Subcutaneous abdominal adipose tissue (tissue), 5 donors: ENCODE results near the gene LGMN.

Experiments used
- H3K27ac ChIP-seq: one replicate; pipeline ENCODE4 v1.7.0; 2013; ENCODE audit warnings: low read depth, mild to moderate bottlenecking, inconsistent platforms, low read length, moderate library complexity
- H3K27me3 ChIP-seq, 5 donors: one replicate each; pipeline ENCODE4 v1.7.0; 2013; ENCODE audit warnings: low read length in 5 of 5, inconsistent platforms in 1 of 5; ENCODE audit not compliant: control insufficient read depth in 5 of 5, insufficient read depth in 4 of 5
- H3K36me3 ChIP-seq, 5 donors: one replicate each; pipeline ENCODE4 v1.7.0; 2013; ENCODE audit warnings: low read length in 5 of 5; ENCODE audit not compliant: control insufficient read depth in 5 of 5, insufficient read depth in 5 of 5
- H3K4me1 ChIP-seq, 5 donors: one replicate each; pipeline ENCODE4 v1.7.0; 2013; ENCODE audit warnings: low read length in 5 of 5, mild to moderate bottlenecking in 3 of 5, moderate library complexity in 1 of 5; ENCODE audit not compliant: control insufficient read depth in 5 of 5, insufficient read depth in 5 of 5
- H3K4me3 ChIP-seq, 5 donors: one replicate each; pipeline ENCODE4 v1.7.0; 2013; ENCODE audit warnings: low read length in 5 of 5, low read depth in 1 of 5
- H3K9ac ChIP-seq, 5 donors: one replicate each; pipeline ENCODE4 v1.7.0; 2013; ENCODE audit warnings: low read length in 5 of 5, mild to moderate bottlenecking in 4 of 5, moderate library complexity in 3 of 5
- H3K9me3 ChIP-seq, 5 donors: one replicate each; pipeline ENCODE4 v1.7.0; 2013; ENCODE audit warnings: low read length in 5 of 5; ENCODE audit not compliant: control insufficient read depth in 5 of 5
- donor health status: healthy.
- donor health status: healthy.
- donor health status: healthy.
- donor health status: healthy.
- donor health status: healthy.

Gene LGMN

GRCh38 chr14:92703516-92703915 lies 44.9 kb downstream of the LGMN start:
- Histone ChIP-seq H3K27me3 (no peaks in the 10 kb centered on the region), H3K9me3 (no peaks in the 10 kb centered on the region), H3K27ac (no peak overlapping the region), H3K4me1 (peaks cover 0 to 24% (median 8%) of the 10 kb centered on the region in 5 donors), H3K4me3 (no peak overlapping the region), H3K36me3 (peaks cover 0 to 47% (median 36%) of the 10 kb centered on the region in 5 donors), H3K9ac (no peak overlapping the region)

- no peaks in the 10 kb centered on the region for H3K9me3 ChIP-seq
- peaks cover 0 to 47% (median 36%) of the 10 kb centered on the region in 5 donors for H3K36me3 ChIP-seq
- no peaks in the 10 kb centered on the region for H3K27me3 ChIP-seq
- H3K4me1 ChIP-seq: peaks cover 0 to 24% (median 8%) of the 10 kb centered on the region in 5 donors
- no peak overlapping the region for H3K9ac ChIP-seq
- H3K27ac ChIP-seq: no peak overlapping the region
- H3K4me3 ChIP-seq: no peak overlapping the region
Observed at GRCh38 chr14:92702441-92702918, 45.9 kb downstream of the LGMN start.

GRCh38 chr14:92701826-92702225 lies 46.6 kb downstream of the LGMN start:
- Histone ChIP-seq H3K4me1 (peaks cover 0 to 24% (median 8%) of the 10 kb centered on the region in 5 donors), H3K4me3 (no peak overlapping the region), H3K36me3 (peaks cover 0 to 40% (median 30%) of the 10 kb centered on the region in 5 donors), H3K9ac (no peak overlapping the region), H3K9me3 (no peaks in the 10 kb centered on the region), H3K27me3 (no peaks in the 10 kb centered on the region), H3K27ac (no peak overlapping the region)

GRCh38 chr14:92698393-92698792 lies 50.0 kb downstream of the LGMN start:
- Histone ChIP-seq H3K27ac (no peak overlapping the region), H3K36me3 (peaks cover 0 to 6% (median 4%) of the 10 kb centered on the region in 5 donors), H3K9ac (no peak overlapping the region), H3K27me3 (peaks cover 0 to 3% (median 0%) of the 10 kb centered on the region in 5 donors), H3K9me3 (no peaks in the 10 kb centered on the region), H3K4me1 (peaks cover 0 to 19% (median 11%) of the 10 kb centered on the region in 5 donors), H3K4me3 (no peak overlapping the region)

GRCh38 chr14:92696366-92696765 lies 52.1 kb downstream of the LGMN start:
- H3K9me3 ChIP-seq: no peaks in the 10 kb centered on the region
- no peak overlapping the region for H3K9ac ChIP-seq
- H3K4me1 ChIP-seq: peaks cover 5 to 31% (median 25%) of the 10 kb centered on the region in 5 donors
- H3K27ac ChIP-seq: no peak overlapping the region
- H3K36me3 ChIP-seq: no peaks in the 10 kb centered on the region
- H3K27me3 ChIP-seq: peaks cover 0 to 3% (median 0%) of the 10 kb centered on the region in 5 donors
- no peak overlapping the region for H3K4me3 ChIP-seq

- no peaks in the 10 kb centered on the region for H3K9me3 ChIP-seq
- H3K4me1 ChIP-seq: peaks cover 5 to 31% (median 25%) of the 10 kb centered on the region in 5 donors
- H3K36me3 ChIP-seq: peaks cover 0 to 3% (median 0%) of the 10 kb centered on the region in 5 donors
- peaks cover 0 to 5% (median 0%) of the 10 kb centered on the region in 5 donors for H3K27me3 ChIP-seq
- no peak overlapping the region for H3K27ac ChIP-seq
- no peak overlapping the region for H3K9ac ChIP-seq
- no peak overlapping the region for H3K4me3 ChIP-seq
Observed at GRCh38 chr14:92695562-92695961, 52.9 kb downstream of the LGMN start.

GRCh38 chr14:92694807-92695206 lies 53.6 kb downstream of the LGMN start:
- Histone ChIP-seq H3K9me3 (no peaks in the 10 kb centered on the region), H3K36me3 (peaks cover 0 to 10% (median 0%) of the 10 kb centered on the region in 5 donors), H3K27me3 (peaks cover 0 to 5% (median 0%) of the 10 kb centered on the region in 5 donors), H3K27ac (no peak overlapping the region), H3K4me1 (peaks cover 5 to 31% (median 25%) of the 10 kb centered on the region in 5 donors), H3K4me3 (no peak overlapping the region), H3K9ac (no peak overlapping the region)

- Histone ChIP-seq H3K9me3 (no peaks in the 10 kb centered on the region), H3K36me3 (peaks cover 0 to 10% (median 0%) of the 10 kb centered on the region in 5 donors), H3K4me3 (no peak overlapping the region), H3K9ac (no peak overlapping the region), H3K27ac (no peak overlapping the region), H3K27me3 (peaks cover 0 to 5% (median 0%) of the 10 kb centered on the region in 5 donors), H3K4me1 (peaks cover 5 to 31% (median 25%) of the 10 kb centered on the region in 5 donors)
Observed at GRCh38 chr14:92693998-92694795, 54.2 kb downstream of the LGMN start.

GRCh38 chr14:92692822-92693226 lies 55.6 kb downstream of the LGMN start:
- H3K27ac ChIP-seq: peak overlapping the region; percentile 16
- H3K9me3 ChIP-seq: no peaks in the 10 kb centered on the region
- peaks cover 5 to 33% (median 25%) of the 10 kb centered on the region in 5 donors for H3K4me1 ChIP-seq
- H3K9ac ChIP-seq: no peak overlapping the region
- H3K27me3 ChIP-seq: peaks cover 0 to 5% (median 0%) of the 10 kb centered on the region in 5 donors
- peaks cover 0 to 23% (median 3%) of the 10 kb centered on the region in 5 donors for H3K36me3 ChIP-seq
- no peak overlapping the region for H3K4me3 ChIP-seq
